HG02981 (cell line): ENCODE results near the gene IGHMBP2.

Source experiments
- ATAC-seq: cut with Tn5 transposase; IDR thresholded peaks from one replicate; pipeline ENCODE4 v1.9.1; 2021; ENCODE audit warnings: mild to moderate bottlenecking, moderate library complexity; ENCODE audit not compliant: unreplicated experiment

IGHMBP2 gene

DNA sequence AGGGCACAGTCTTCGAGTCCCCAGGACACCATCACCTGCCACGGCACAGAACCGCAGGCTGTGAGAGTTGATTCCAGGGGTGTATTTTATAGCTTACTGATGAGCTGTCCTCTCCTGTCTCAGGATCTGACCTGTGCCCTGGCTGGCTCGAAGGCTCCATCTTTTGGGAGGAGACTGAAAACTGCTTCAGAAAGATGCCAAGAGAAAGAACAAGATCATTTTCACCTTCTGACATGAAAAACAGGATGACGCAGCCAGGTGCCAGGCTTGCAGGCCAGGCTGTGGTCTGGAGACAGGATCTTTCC lies 74.9 kb downstream of the IGHMBP2 start:
- ATAC-seq, result no peak

DNA sequence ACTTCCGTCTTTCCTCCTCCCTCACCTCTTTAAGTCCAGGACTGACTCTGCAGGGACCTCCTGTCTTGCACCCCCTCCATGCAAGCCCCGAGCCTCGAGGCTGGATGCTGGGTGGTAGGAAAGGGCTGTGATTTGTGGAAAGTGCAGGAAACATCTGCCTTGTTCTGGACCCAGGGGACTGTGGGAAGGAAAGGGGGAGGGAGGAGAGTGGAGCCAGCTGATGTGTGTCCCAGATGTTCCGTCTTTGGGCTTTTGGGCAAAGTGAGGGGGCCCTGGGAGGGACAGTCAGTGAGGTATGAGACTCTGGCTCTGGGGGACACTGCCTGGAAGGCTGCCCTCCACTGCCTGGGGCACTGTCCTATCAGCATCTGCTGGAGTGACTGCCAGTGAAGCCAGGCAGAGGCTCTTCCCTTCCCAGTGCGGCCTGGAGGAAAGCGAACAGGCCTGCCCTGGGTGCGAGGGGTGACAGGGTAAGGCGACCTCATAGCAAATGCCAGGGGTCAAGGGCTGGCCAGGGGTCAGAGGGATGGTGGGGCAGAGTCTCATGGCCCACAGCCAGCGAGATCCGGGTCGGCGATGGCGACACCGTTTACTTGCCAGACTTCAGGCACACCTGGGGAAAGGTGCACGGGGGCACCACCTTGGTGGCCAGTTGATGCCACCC lies 75.4 kb downstream of the IGHMBP2 start:
- no peak for ATAC-seq

DNA sequence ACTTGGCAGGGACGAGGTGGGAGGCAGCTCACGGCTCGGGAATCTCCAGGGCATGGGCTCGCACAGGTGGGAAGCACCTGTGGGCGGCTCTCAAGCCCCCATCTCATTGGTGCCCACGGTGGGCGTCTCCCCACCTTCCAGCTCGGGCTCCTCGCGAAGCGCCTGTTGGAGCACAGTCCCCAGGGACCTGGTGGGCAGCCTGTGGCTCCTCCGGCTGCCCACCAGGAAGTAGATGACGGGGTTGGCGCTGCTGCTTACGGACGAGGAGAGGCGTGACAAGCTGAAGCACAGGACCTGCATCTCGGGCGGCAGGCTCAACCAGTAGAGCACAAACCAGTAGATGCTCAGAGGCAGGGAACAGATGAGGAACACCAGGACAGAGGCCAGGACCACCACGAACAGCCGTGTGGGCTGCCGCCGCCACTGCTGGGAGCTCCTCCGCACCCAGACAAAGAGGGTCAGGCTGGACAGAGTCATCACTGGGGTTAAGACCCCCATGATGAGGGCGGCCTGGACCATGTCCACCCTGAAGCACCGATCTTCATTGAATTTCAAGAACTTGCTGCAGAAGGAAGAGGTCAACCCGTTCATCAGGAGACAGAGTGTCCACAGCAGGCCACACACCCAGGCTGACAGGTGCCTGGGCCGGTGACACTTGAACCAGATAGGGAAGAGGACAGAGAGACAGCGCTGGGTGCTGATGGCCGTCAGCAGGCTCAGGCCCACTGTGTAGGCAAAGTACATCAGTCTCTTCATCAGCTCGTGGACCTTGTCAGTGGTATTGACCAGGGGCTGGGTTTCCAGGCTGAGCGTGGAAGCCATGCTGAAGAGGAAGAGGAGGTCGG lies 76.5 kb downstream of the IGHMBP2 start:
- no peak for ATAC-seq

DNA sequence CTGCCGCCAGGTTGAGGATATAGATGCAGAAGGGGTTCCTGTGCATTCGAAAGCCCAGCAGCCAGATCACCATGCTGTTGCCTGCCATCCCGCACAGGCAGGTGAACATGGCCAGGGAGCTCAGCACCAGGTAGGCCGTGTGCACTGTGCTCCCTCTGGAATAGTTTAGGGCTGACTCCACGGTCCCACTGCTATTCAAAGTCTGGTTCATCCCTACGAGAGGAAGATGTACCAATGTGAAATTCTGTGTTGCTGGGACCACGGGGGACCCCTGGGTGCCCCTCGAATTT lies 77.0 kb downstream of the IGHMBP2 start, which contains the start of gene MRGPRD:
MRGPRD (minus strand) TSS at position 211 of the 290 bp plus-strand sequence; CDS start at position 211, 0 bp downstream.
- no peak for ATAC-seq

DNA sequence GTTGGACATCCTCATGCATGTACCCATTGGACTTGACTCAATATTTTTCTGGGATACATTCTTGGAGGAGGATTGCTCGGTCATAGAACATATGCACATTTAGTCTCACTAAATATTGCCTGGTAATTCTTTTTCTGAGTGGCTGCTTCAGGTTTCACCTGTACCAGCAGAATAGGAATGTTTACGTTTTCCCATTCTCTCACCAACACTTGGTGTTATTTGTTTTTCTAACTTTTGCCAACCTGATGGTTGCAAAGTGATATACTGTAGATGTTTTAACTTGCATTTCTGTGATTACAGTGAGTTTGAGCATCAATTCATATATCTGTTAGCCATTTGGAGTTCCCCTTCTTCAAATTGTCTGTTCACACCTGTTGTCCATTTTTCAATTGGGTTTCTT lies 78.4 kb downstream of the IGHMBP2 start:
- ATAC-seq, result no peak

DNA sequence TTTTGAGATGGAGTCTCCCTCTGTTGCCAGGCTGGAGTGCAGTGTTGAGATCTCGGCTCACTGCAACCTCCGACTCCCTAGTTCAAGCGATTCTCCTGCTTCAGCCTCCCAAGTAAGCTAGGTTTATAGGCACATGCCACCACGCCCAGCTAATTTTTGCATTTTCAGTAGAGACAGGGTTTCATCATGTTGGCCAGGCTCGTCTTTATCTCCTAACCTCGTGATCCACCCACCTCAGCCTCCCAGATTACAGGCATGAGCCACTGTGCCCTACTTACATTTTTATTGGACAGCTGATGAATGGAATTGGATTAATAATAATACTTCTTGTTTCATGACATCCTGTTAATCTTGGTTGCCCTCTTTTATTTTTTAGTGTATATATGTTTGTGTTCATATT lies 80.1 kb downstream of the IGHMBP2 start:
- ATAC-seq, result no peak

DNA sequence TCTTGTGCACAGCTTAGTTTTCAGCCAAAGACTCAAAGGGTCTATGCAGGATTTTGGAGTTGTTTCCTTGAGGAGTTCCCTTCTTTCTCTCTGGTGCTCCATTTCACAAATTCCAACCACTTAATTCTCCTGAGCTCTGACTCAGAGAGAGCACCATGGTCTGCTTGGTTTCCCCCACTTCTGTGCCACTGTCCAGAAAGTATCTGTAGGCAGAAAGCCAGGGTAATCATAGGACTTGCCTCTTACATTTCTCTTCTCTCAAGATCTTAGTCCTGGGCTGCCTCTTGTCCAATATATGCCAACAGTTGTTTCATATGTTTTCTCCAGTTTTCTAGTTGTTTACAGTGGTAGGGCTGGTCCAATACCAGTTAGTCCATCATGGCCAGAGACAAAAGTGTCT lies 83.5 kb downstream of the IGHMBP2 start:
- ATAC-seq, result no peak

DNA sequence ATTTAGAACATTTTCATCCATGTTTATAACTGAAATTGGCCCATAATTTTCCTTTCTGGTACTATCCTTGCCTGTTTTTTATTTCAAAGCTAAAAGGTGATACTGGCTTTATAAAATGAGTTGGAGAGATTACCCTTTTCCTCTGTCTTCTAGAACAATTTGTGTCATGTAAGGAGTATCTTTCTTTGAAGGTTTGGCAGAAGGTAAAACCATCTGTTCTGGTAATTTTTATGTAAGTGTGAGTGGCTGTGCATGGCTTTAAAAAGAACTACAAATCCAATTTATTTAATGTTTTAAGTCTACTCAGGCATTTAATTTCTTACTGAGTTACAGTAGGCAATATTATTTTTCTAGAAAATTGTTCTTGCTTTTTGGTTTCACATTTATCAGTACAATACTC lies 84.8 kb downstream of the IGHMBP2 start:
- no peak for ATAC-seq
